ENCODE data around the gene IPO13. TPM values are rescaled to one million over a fixed set of nuclear protein-coding genes. Genes with fewer than 3 reads are reported as not detected.

Gene IPO13
- total RNA-seq, 1 experiment from 2014 or later, result 33.7 TPM

DNA sequence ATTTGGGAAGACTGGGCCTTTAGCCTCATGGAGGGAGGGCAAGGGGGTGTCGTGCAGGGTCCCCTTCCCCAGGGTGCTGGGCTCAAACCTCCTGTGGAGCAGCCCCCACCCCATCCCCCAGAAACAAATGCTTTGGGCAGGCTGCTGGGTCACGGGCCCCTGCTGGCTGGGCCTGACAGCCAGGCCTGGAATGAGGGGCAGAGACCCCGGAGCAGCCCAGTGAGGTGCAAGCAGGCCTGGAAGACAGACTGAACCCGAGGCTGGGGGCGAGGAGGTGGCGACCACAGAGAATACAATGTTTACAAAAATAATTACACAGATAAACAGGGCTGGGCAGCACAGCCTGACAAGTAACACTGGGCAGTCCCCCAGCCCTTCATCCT is 50.0 kb downstream of the IPO13 start:
- Histone ChIP-seq H3K4me3 (ENCODE audit: low read length) (no peak overlapping the region), H3F3A (ENCODE audit: low read length, unreplicated experiment) (no peaks in the 10 kb centered on the region), H3K9ac (ENCODE audit: low read length) (no peak overlapping the region), H2AFZ (ENCODE audit: low read length) (no peak overlapping the region), H3K4me2 (ENCODE audit: low read length) (no peak overlapping the region), H3K27ac (ENCODE audit: low read length) (no peak overlapping the region), H3K79me2 (ENCODE audit: low read length) (no peaks in the 10 kb centered on the region), H3K4me1 (ENCODE audit: insufficient read depth, low read length) (peaks cover 9% of the 10 kb centered on the region; the same call in 1 of the 2 replicates), H3K9me3 (ENCODE audit: low read length) (no peaks in the 10 kb centered on the region), H3K27me3 (ENCODE audit: low read length) (no peaks in the 10 kb centered on the region), H4K20me1 (ENCODE audit: low read length) (no peaks in the 10 kb centered on the region), H3K9me2 (replicated peaks; ENCODE audit: low read length) (no peaks in the 10 kb centered on the region), H3K36me3 (ENCODE audit: low read depth, low read length) (no peaks in the 10 kb centered on the region)
- BruUV-seq (replicated peaks), result no TSS peak
- intact Hi-C loops (cut with micrococcal nuclease), result no loop called here
- TF ChIP-seq, protein P1, sequence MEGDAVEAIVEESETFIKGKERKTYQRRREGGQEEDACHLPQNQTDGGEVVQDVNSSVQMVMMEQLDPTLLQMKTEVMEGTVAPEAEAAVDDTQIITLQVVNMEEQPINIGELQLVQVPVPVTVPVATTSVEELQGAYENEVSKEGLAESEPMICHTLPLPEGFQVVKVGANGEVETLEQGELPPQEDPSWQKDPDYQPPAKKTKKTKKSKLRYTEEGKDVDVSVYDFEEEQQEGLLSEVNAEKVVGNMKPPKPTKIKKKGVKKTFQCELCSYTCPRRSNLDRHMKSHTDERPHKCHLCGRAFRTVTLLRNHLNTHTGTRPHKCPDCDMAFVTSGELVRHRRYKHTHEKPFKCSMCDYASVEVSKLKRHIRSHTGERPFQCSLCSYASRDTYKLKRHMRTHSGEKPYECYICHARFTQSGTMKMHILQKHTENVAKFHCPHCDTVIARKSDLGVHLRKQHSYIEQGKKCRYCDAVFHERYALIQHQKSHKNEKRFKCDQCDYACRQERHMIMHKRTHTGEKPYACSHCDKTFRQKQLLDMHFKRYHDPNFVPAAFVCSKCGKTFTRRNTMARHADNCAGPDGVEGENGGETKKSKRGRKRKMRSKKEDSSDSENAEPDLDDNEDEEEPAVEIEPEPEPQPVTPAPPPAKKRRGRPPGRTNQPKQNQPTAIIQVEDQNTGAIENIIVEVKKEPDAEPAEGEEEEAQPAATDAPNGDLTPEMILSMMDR (conservative IDR thresholded peaks at IDR 0.05; ENCODE audit: low read depth, low read length), result no peak
- TF ChIP-seq EZH2phosphoT487 (IDR thresholded peaks at IDR 0.05; ENCODE audit: borderline replicate concordance, low read length), result no peak
- TF ChIP-seq EZH2 (IDR thresholded peaks at IDR 0.05; ENCODE audit: low read length, unreplicated experiment), result no peak
- ATAC-seq (no peak), DNase-seq (no peak)
- ChIA-PET POLR2A (ENCODE audit: unreplicated experiment) (no interaction called here), CTCF (no interaction called here)

DNA sequence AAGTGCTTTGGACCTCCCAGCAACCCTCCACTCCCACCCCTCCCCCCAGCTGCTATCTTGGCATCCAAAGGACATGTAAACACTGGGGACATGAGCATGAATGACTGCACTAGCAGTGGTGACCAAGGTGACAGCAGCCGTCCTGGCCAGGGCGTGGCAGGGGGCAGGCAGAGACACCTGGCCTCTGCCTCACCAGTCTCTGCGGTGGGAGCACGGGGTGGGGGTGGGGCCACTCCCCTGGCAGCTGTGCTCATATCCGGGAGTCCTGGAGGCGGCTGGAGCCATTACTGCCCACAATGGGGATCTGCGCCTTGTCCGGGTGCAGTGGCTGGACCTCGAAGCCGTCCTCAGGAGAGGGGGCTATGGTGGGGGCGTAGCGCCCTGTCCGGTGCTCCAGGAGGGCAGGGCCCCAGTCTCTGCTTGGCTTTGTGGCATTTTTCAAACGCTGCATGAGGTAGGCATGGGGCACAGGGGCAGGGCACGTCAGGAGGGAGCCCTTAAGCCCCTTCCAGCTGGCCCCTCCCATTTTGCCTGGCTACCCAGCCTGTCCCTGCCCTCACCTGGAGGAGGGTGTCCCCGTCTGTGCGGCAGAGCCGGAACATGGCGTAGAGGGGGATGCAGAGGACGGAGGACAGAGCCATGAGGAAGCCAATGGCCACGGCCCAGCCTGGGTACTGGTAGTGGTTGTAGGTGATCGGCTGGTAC is 50.7 kb downstream of the IPO13 start:
- H3K36me3 ChIP-seq (ENCODE audit: low read depth, low read length), result 0 out of 2 replicates have a peak, but pooled peaks cover 4% of the 10 kb centered on the region
- no peaks in the 10 kb centered on the region for H3K9me2 ChIP-seq (replicated peaks; ENCODE audit: low read length)
- H3K9me3 ChIP-seq (ENCODE audit: low read length), result no peaks in the 10 kb centered on the region
- H3F3A ChIP-seq (ENCODE audit: low read length, unreplicated experiment), result no peaks in the 10 kb centered on the region
- no peaks in the 10 kb centered on the region for H3K27me3 ChIP-seq (ENCODE audit: low read length)
- no peak overlapping the region for H3K4me2 ChIP-seq (ENCODE audit: low read length)
- ChIA-PET POLR2A (ENCODE audit: unreplicated experiment) (no interaction called here), CTCF (no interaction called here)
- no peak overlapping the region for H3K9ac ChIP-seq (ENCODE audit: low read length)
- ATAC-seq (no peak), DNase-seq (no peak)
- H3K27ac ChIP-seq (ENCODE audit: low read length), result no peak overlapping the region
- H3K4me1 ChIP-seq (ENCODE audit: insufficient read depth, low read length), result 0 out of 2 replicates have a peak, but pooled peaks cover 4% of the 10 kb centered on the region
- intact Hi-C loops (cut with micrococcal nuclease), result no loop called here
- H4K20me1 ChIP-seq (ENCODE audit: low read length), result no peaks in the 10 kb centered on the region
- no peaks in the 10 kb centered on the region for H3K79me2 ChIP-seq (ENCODE audit: low read length)
- no peak overlapping the region for H2AFZ ChIP-seq (ENCODE audit: low read length)
- TF ChIP-seq, protein P1 (conservative IDR thresholded peaks at IDR 0.05; ENCODE audit: low read depth, low read length), result no peak
- TF ChIP-seq EZH2phosphoT487 (IDR thresholded peaks at IDR 0.05; ENCODE audit: borderline replicate concordance, low read length), result no peak
- no peak overlapping the region for H3K4me3 ChIP-seq (ENCODE audit: low read length)
- no TSS peak for BruUV-seq (replicated peaks)

DNA sequence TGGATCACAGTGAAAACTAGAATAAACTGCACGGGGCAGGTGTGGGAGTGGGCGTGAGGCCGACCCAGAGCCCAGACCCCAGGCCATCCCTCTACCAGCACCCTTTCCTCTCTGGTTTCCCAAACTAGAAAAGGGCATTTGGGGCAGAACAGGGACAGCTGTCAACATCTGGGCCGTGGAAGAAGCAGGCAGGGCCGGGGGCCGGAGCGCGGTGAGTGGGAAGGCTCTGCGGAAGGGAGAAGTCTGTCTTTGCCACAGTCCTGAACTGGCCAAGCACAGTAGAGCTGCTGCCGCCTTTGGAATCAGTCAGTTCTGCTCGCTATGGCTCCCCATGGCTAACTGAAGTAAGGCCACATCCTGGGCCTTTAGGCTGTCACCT is 51.2 kb downstream of the IPO13 start:
- no TSS peak for BruUV-seq (replicated peaks)
- H4K20me1 ChIP-seq (ENCODE audit: low read length), result no peaks in the 10 kb centered on the region
- CTCF ChIA-PET, result no interaction called here
- H3K79me2 ChIP-seq (ENCODE audit: low read length), result no peaks in the 10 kb centered on the region
- no peak overlapping the region for H3K27ac ChIP-seq (ENCODE audit: low read length)
- no peaks in the 10 kb centered on the region for H3K4me1 ChIP-seq (ENCODE audit: insufficient read depth, low read length)
- POLR2A ChIA-PET (ENCODE audit: unreplicated experiment), result no interaction called here
- no peak overlapping the region for H2AFZ ChIP-seq (ENCODE audit: low read length)
- H3K4me3 ChIP-seq (ENCODE audit: low read length), result no peak overlapping the region
- H3K36me3 ChIP-seq (ENCODE audit: low read depth, low read length), result 0 out of 2 replicates have a peak, but pooled peaks cover 4% of the 10 kb centered on the region
- intact Hi-C loops (cut with micrococcal nuclease), result no loop called here
- no peaks in the 10 kb centered on the region for H3K27me3 ChIP-seq (ENCODE audit: low read length)
- TF ChIP-seq EZH2 (IDR thresholded peaks at IDR 0.05; ENCODE audit: low read length, unreplicated experiment) (no peak), EZH2phosphoT487 (IDR thresholded peaks at IDR 0.05; ENCODE audit: borderline replicate concordance, low read length) (no peak)
- TF ChIP-seq, protein P1 (conservative IDR thresholded peaks at IDR 0.05; ENCODE audit: low read depth, low read length), result no peak
- no peaks in the 10 kb centered on the region for H3K9me3 ChIP-seq (ENCODE audit: low read length)
- no peak for ATAC-seq
- no peak for DNase-seq
- H3K9me2 ChIP-seq (replicated peaks; ENCODE audit: low read length), result no peaks in the 10 kb centered on the region
- no peaks in the 10 kb centered on the region for H3F3A ChIP-seq (ENCODE audit: low read length, unreplicated experiment)
- no peak overlapping the region for H3K4me2 ChIP-seq (ENCODE audit: low read length)
- H3K9ac ChIP-seq (ENCODE audit: low read length), result no peak overlapping the region
